ENCODE measurements around the gene CP. TPM values are rescaled to one million over a fixed set of nuclear protein-coding genes. Genes with fewer than 3 reads are reported as not detected.

The CP gene
- total and polyA plus RNA-seq, 7 experiments from 2014 or later: 0.43 to 1.3 (median 0.69) TPM; not detected in 4

DNA sequence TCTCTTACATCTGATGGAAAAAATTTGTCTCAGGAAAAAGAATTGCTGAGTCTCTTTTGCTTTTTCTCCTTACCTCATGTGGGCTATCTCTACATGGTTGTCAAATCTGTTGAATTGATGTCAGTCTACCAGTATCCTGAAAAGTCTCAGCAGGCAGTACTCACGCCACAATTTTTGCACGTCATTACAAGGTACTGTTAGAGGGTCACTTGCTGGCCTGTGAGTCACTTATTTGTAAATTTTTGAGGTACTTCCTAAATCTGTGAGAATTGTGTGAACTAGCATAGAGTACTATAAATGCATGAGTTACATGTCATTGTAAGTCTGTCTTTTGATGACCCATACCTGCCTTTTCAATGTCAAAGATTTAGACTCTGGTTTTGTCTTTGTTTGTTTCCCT, 76.3 kb downstream of the CP start:
- no peaks in the 10 kb centered on the region for H3K9me3 Mint-ChIP-seq
- DNase-seq (no peak), ATAC-seq (peak; percentile 18)
- ChIA-PET CTCF (interaction anchor here (1.0 kb wide), 1 partner anchor 25 kb away, joined by 3 read pairs; no protein-coding TSS in a partner anchor), POLR2A (interaction anchor here (1.7 kb wide), 1 partner anchor 15 kb away, joined by 6 read pairs; the partner anchor contains the start of gene HPS3)
- peaks cover 6 to 15% (median 11%) of the 10 kb centered on the region in 7 donors for H3K4me1 Mint-ChIP-seq
- Histone ChIP-seq H3K4me1 (ENCODE audit: control insufficient read depth in 2 of 2, insufficient read depth in 2 of 2, low read length in 2 of 2) (peaks cover 10 to 14% of the 10 kb centered on the region in 2 donors), H3K27ac (ENCODE audit: low read depth, low read length) (no peak overlapping the region), H3K36me3 (ENCODE audit: control insufficient read depth in 2 of 3, insufficient read depth in 3 of 3, low read length in 3 of 3) (peaks cover 3 to 14% (median 6%) of the 10 kb centered on the region in 3 experiments), H3K27me3 (ENCODE audit: control insufficient read depth in 2 of 2, insufficient read depth in 2 of 2, low read length in 2 of 2) (no peaks in the 10 kb centered on the region), H3K4me3 (ENCODE audit: low read length) (no peak overlapping the region), H3K9me3 (ENCODE audit: control insufficient read depth in 2 of 3, low read length in 3 of 3) (no peaks in the 10 kb centered on the region)
- intact Hi-C loops (cut with micrococcal nuclease): no loop called here
- peaks cover 6 to 35% (median 14%) of the 10 kb centered on the region in 5 donors for H3K36me3 Mint-ChIP-seq
- peak overlapping the region in 1 of 9 donors; percentile 14 for H3K27ac Mint-ChIP-seq
- peak overlapping the region in 4 of 10 donors; percentile 11 to 44 (median 19) for H3K4me3 Mint-ChIP-seq
- no peaks in the 10 kb centered on the region for H3K27me3 Mint-ChIP-seq

DNA sequence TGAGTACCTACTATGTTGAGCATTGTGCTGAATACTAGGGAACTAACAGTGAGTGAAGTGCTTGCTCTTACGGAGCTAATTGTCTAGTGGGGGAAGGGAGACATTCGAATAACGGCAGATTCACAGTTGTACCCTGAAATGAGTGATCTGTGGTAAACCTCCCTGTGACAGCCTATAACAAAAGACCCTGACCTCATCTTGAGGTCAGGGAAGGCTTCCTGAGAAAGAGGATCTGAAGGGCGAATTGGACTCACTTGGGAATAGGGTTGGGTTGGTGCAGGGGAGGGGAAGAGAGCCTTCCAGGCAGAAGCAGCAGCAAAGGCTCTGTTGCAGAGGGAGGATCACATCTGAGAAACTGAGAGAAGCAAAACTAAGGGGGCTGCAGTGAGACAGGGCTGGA, 78.9 kb downstream of the CP start:
- CTCF ChIA-PET: no interaction called here
- Histone ChIP-seq H3K4me3 (ENCODE audit: low read length) (no peak overlapping the region), H3K9me3 (ENCODE audit: control insufficient read depth in 2 of 3, low read length in 3 of 3) (no peaks in the 10 kb centered on the region), H3K27ac (ENCODE audit: low read depth, low read length) (no peak overlapping the region), H3K4me1 (ENCODE audit: control insufficient read depth in 2 of 2, insufficient read depth in 2 of 2, low read length in 2 of 2) (peaks cover 10 to 14% of the 10 kb centered on the region in 2 donors), H3K36me3 (ENCODE audit: control insufficient read depth in 2 of 3, insufficient read depth in 3 of 3, low read length in 3 of 3) (peaks cover 0 to 6% (median 6%) of the 10 kb centered on the region in 3 experiments), H3K27me3 (ENCODE audit: control insufficient read depth in 2 of 2, insufficient read depth in 2 of 2, low read length in 2 of 2) (no peaks in the 10 kb centered on the region)
- peaks cover 6 to 28% (median 14%) of the 10 kb centered on the region in 5 donors for H3K36me3 Mint-ChIP-seq
- H3K27ac Mint-ChIP-seq: peak overlapping the region in 1 of 9 donors; percentile 54
- no peaks in the 10 kb centered on the region for H3K9me3 Mint-ChIP-seq
- peaks cover 7 to 33% (median 15%) of the 10 kb centered on the region in 7 donors for H3K4me1 Mint-ChIP-seq
- no peaks in the 10 kb centered on the region for H3K27me3 Mint-ChIP-seq
- no peak overlapping the region for H3K4me3 Mint-ChIP-seq
- POLR2A ChIA-PET: interaction anchor here (0.5 kb wide), 1 partner anchor 9 kb away, joined by 4 read pairs; no protein-coding TSS in a partner anchor
- DNase-seq (no peak), ATAC-seq (no peak)
- intact Hi-C loops (cut with micrococcal nuclease): no loop called here

DNA sequence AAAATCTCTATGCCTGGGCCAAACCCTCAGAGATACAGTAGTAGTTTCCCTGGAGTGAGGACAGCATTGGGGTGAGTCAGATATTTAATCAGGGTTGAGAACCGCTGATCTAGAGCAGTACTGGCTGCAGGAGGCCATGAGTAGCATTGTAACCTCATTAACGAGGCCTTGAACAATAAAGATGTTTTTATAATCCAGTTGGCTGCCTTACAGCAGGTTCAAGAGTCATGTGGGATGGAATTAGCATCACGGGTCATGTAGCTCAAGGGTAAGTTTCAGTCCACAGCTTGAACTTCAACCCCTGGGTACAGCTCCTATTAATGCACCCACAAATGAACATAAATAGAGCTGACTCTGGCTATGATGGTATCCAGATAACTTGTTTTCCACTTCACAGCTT, 87.1 kb downstream of the CP start:
- H3K36me3 Mint-ChIP-seq: peaks cover 0 to 12% (median 0%) of the 10 kb centered on the region in 5 donors
- H3K27me3 ChIP-seq (ENCODE audit: control insufficient read depth in 2 of 2, insufficient read depth in 2 of 2, low read length in 2 of 2): no peaks in the 10 kb centered on the region
- no peak overlapping the region for H3K4me3 ChIP-seq (ENCODE audit: low read length)
- no peak overlapping the region for H3K27ac Mint-ChIP-seq
- no peak overlapping the region for H3K4me3 Mint-ChIP-seq
- ATAC-seq: no peak
- DNase-seq: no peak
- H3K4me1 ChIP-seq (ENCODE audit: control insufficient read depth in 2 of 2, insufficient read depth in 2 of 2, low read length in 2 of 2): peaks cover 18 to 29% of the 10 kb centered on the region in 2 donors
- CTCF ChIA-PET: interaction anchor here (1.3 kb wide), 1 partner anchor 14 kb away, joined by 3 read pairs; no protein-coding TSS in a partner anchor
- no peaks in the 10 kb centered on the region for H3K27me3 Mint-ChIP-seq
- H3K36me3 ChIP-seq (ENCODE audit: control insufficient read depth in 2 of 3, insufficient read depth in 3 of 3, low read length in 3 of 3): peaks cover 0 to 3% (median 0%) of the 10 kb centered on the region in 3 experiments
- no peak overlapping the region for H3K27ac ChIP-seq (ENCODE audit: low read depth, low read length)
- H3K9me3 Mint-ChIP-seq: no peaks in the 10 kb centered on the region
- peaks cover 29 to 73% (median 51%) of the 10 kb centered on the region in 7 donors for H3K4me1 Mint-ChIP-seq
- H3K9me3 ChIP-seq (ENCODE audit: control insufficient read depth in 2 of 3, low read length in 3 of 3): no peaks in the 10 kb centered on the region
- intact Hi-C loops (cut with micrococcal nuclease): no loop called here
- POLR2A ChIA-PET: interaction anchor here (0.6 kb wide), 1 partner anchor 54 kb away, joined by 6 read pairs; no protein-coding TSS in a partner anchor

DNA sequence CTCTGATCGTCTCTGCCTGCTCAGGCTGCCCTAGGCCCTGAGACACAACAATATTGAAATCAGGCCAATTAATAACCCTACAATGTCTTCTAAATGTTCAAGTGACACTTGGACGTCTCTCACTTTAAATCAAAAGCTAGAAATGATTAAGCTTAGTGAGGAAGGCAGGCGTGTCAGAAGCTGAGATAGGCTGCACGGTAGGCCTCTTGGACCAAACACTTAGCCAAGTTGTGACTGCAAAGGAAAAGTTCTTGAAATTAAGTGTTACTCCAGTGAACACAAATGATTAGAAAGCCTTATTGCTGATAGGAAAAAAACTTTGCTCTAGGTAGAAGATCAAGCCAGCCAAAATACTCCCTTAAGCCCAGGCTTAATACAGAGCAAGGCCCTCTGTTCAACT, 90.0 kb downstream of the CP start:
- CTCF ChIA-PET: interaction anchor here (5.2 kb wide), 1 partner anchor 11 kb away, joined by 27 read pairs; no protein-coding TSS in a partner anchor
- no peak overlapping the region for H3K4me3 ChIP-seq (ENCODE audit: low read length)
- H3K9me3 Mint-ChIP-seq: no peaks in the 10 kb centered on the region
- no peak for DNase-seq
- no peaks in the 10 kb centered on the region for H3K9me3 ChIP-seq (ENCODE audit: control insufficient read depth in 2 of 3, low read length in 3 of 3)
- H3K36me3 ChIP-seq (ENCODE audit: control insufficient read depth in 2 of 3, insufficient read depth in 3 of 3, low read length in 3 of 3): peaks cover 0 to 8% (median 0%) of the 10 kb centered on the region in 3 experiments
- peaks cover 27 to 29% of the 10 kb centered on the region in 2 donors for H3K4me1 ChIP-seq (ENCODE audit: control insufficient read depth in 2 of 2, insufficient read depth in 2 of 2, low read length in 2 of 2)
- H3K27ac Mint-ChIP-seq: peak overlapping the region in 8 of 9 donors; percentile 57 to 90 (median 77)
- H3K27me3 Mint-ChIP-seq: peaks cover 0 to 11% (median 0%) of the 10 kb centered on the region in 5 donors
- no peak for ATAC-seq
- H3K27ac ChIP-seq (ENCODE audit: low read depth, low read length): peak overlapping the region; percentile 6
- peaks cover 0 to 12% (median 0%) of the 10 kb centered on the region in 5 donors for H3K36me3 Mint-ChIP-seq
- H3K27me3 ChIP-seq (ENCODE audit: control insufficient read depth in 2 of 2, insufficient read depth in 2 of 2, low read length in 2 of 2): no peaks in the 10 kb centered on the region
- POLR2A ChIA-PET: interaction anchor here (0.6 kb wide), 1 partner anchor 23 kb away, joined by 3 read pairs; no protein-coding TSS in a partner anchor
- intact Hi-C loops (cut with micrococcal nuclease): loop anchor here in 1 of 2 donors (2.0 kb wide), 1 partner anchor 15 kb away; no protein-coding TSS in a partner anchor
- peak overlapping the region; percentile 74 to 98 (median 94) for H3K4me3 Mint-ChIP-seq
- peaks cover 27 to 68% (median 58%) of the 10 kb centered on the region in 7 donors for H3K4me1 Mint-ChIP-seq

DNA sequence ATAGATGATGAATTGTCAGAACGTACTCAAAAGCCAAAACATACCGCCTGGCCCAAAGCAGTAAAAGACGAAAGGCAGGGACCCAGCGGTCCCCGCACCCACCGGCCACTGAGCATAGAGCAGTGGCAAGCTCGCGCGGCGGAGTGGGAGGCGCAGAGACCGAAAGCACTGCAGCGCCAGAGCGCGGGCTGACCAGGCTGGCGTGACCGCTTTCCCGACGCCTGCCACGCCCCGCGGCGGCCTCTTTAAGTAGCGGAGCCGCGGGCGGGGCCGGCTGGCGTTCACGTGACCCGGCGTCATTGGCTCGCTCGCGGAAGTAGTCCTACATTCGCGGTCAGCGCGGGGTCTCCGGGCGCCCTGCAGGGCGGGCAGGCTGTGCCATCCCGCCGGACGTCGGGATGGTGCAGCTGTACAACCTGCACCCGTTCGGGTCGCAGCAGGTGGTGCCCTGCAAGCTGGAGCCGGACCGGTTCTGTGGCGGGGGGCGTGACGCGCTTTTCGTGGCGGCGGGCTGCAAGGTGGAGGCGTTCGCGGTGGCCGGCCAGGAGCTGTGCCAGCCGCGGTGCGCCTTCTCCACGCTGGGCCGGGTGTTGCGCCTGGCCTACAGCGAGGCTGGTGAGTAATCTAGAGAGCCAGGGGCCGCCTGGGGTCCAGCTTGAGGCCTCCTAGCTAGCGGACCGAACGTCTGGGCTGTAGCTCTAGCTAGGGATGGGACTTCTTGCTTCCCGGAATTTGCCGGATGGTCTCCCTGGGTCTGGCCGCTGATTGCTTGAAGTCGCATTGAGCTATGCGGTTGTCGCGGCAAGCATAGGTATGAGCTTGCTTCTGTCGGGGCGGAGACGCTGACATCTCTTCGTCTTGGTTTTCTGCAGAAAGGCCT, 92.1 kb downstream of the CP start, which contains the start of gene HPS3:
HPS3 (plus strand) TSS at position 313 of the 880 bp plus-strand sequence; CDS start at position 399, 86 bp downstream.
- POLR2A ChIA-PET: interaction anchor here (0.7 to 2.4 kb wide), 6 partner anchors 9 to 623 kb away, joined by 4 to 9 read pairs (median 6); partner anchors contain the start of genes COMMD2 and GYG1
- H3K4me3 ChIP-seq (ENCODE audit: low read length): peak within 1 kb of the TSS; percentile 96
- peak; percentile 62 to 87 (median 71) for DNase-seq
- Mint-ChIP-seq H3K36me3 (peaks cover 0 to 10% (median 0%) of the 10 kb centered on the region in 5 donors), H3K4me3 (peak within 1 kb of the TSS; percentile 92 to 99 (median 96)), H3K4me1 (peaks cover 20 to 53% (median 47%) of the 10 kb centered on the region in 7 donors), H3K9me3 (no peaks in the 10 kb centered on the region), H3K27ac (peak within 1 kb of the TSS; percentile 84 to 96 (median 90)), H3K27me3 (peaks cover 0 to 24% (median 8%) of the 10 kb centered on the region in 5 donors)
- no peaks in the 10 kb centered on the region for H3K27me3 ChIP-seq (ENCODE audit: control insufficient read depth in 2 of 2, insufficient read depth in 2 of 2, low read length in 2 of 2)
- H3K27ac ChIP-seq (ENCODE audit: low read depth, low read length): peak within 1 kb of the TSS; percentile 70
- peaks cover 25 to 27% of the 10 kb centered on the region in 2 donors for H3K4me1 ChIP-seq (ENCODE audit: control insufficient read depth in 2 of 2, insufficient read depth in 2 of 2, low read length in 2 of 2)
- intact Hi-C loops (cut with micrococcal nuclease): loop anchor here (1.0 to 5.0 kb wide), 10 partner anchors 8 to 683 kb away; partner anchors contain the start of genes GYG1 (in 2 of the 2), HLTF (in 2 of the 2), RNF13 (in 2 of the 2) and COMMD2 (in 1 of the 2)
- no peaks in the 10 kb centered on the region for H3K9me3 ChIP-seq (ENCODE audit: control insufficient read depth in 2 of 3, low read length in 3 of 3)
- peak; percentile 94 for ATAC-seq
- CTCF ChIA-PET: interaction anchor here (0.6 to 5.2 kb wide), 4 partner anchors 9 to 1158 kb away, joined by 3 to 27 read pairs (median 4); no protein-coding TSS in a partner anchor
- H3K36me3 ChIP-seq (ENCODE audit: control insufficient read depth in 2 of 3, insufficient read depth in 3 of 3, low read length in 3 of 3): peaks cover 0 to 8% (median 0%) of the 10 kb centered on the region in 3 experiments

DNA sequence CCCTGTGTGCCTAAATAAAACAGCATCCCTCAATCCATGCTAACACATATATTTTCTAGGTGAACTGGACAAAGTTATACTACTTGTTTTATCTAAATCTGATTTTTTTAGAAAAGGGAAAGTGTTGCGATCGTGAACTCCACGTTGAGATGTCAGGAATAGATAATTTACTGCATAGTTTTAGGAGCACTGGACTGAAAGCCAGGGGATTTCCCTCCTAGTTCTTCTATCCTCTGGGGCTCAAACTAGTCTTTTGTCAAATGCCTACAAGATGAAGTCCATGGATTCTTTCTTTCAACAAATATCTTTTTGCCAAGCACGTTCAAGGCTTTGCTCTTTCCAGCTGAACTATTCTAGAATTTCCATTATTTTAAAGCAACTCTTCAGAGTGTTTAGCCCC, 92.8 kb downstream of the CP start:
- no peaks in the 10 kb centered on the region for H3K9me3 Mint-ChIP-seq
- DNase-seq: no peak
- Histone ChIP-seq H3K27ac (ENCODE audit: low read depth, low read length) (peak overlapping the region; percentile 70), H3K4me3 (ENCODE audit: low read length) (peak overlapping the region; percentile 96), H3K9me3 (ENCODE audit: control insufficient read depth in 2 of 3, low read length in 3 of 3) (no peaks in the 10 kb centered on the region), H3K36me3 (ENCODE audit: control insufficient read depth in 2 of 3, insufficient read depth in 3 of 3, low read length in 3 of 3) (peaks cover 0 to 8% (median 0%) of the 10 kb centered on the region in 3 experiments), H3K27me3 (ENCODE audit: control insufficient read depth in 2 of 2, insufficient read depth in 2 of 2, low read length in 2 of 2) (no peaks in the 10 kb centered on the region), H3K4me1 (ENCODE audit: control insufficient read depth in 2 of 2, insufficient read depth in 2 of 2, low read length in 2 of 2) (peaks cover 25 to 27% of the 10 kb centered on the region in 2 donors)
- peaks cover 0 to 10% (median 0%) of the 10 kb centered on the region in 5 donors for H3K36me3 Mint-ChIP-seq
- peak overlapping the region; percentile 51 to 96 (median 89) for H3K27ac Mint-ChIP-seq
- H3K4me3 Mint-ChIP-seq: peak overlapping the region; percentile 92 to 99 (median 96)
- H3K27me3 Mint-ChIP-seq: peaks cover 0 to 30% (median 9%) of the 10 kb centered on the region in 5 donors
- intact Hi-C loops (cut with micrococcal nuclease): loop anchor here (1.0 to 5.0 kb wide), 8 partner anchors 8 to 684 kb away; partner anchors contain the start of genes GYG1 (in 2 of the 2), HLTF (in 2 of the 2), RNF13 (in 2 of the 2) and COMMD2 (in 1 of the 2)
- H3K4me1 Mint-ChIP-seq: peaks cover 20 to 47% (median 41%) of the 10 kb centered on the region in 7 donors
- ATAC-seq: no peak
- ChIA-PET POLR2A (interaction anchor here (0.7 to 2.4 kb wide), 4 partner anchors 8 to 624 kb away, joined by 4 to 8 read pairs (median 6); partner anchors contain the start of gene COMMD2), CTCF (interaction anchor here (1.4 to 5.2 kb wide), 2 partner anchors 9 to 144 kb away, joined by 5 to 27 read pairs; no protein-coding TSS in a partner anchor)
